Hepatocyte (in vitro differentiated cells): Measurements from ENCODE around the gene SLC52A3. TPM values are rescaled to one million over a fixed set of nuclear protein-coding genes. Genes with fewer than 3 reads are reported as not detected.

Source experiments
- DNase-seq: peaks from one replicate; pipeline ENCODE4 v3.0.0-alpha.2; 2016; ENCODE audit warnings: low spot score
- H2AFZ ChIP-seq: fragments of 200-600 bp; sonication (generic); 2 replicates; pipeline ENCODE4 v1.6.0; 2016; ENCODE audit warnings: antibody characterized with exemption, mild to moderate bottlenecking
- H3K27ac ChIP-seq: fragments of 200-600 bp; sonication (generic); 2 replicates; pipeline ENCODE4 v1.5.1; 2016; ENCODE audit warnings: mild to moderate bottlenecking
- H3K27me3 ChIP-seq: fragments of 200-600 bp; sonication (generic); 2 replicates; pipeline ENCODE4 v1.6.1; 2016
- H3K36me3 ChIP-seq: fragments of 200-600 bp; sonication (generic); replicated peaks from 2 replicates; pipeline ENCODE4 v1.5.1; 2016; ENCODE audit warnings: low read depth; ENCODE audit not compliant: insufficient read depth
- H3K4me1 ChIP-seq: fragments of 200-600 bp; sonication (generic); 2 replicates; pipeline ENCODE4 v1.5.1; 2016; ENCODE audit warnings: mild to moderate bottlenecking, moderate library complexity; ENCODE audit not compliant: insufficient read depth
- H3K4me2 ChIP-seq: fragments of 200-600 bp; sonication (generic); 2 replicates; pipeline ENCODE4 v1.6.0; 2016
- H3K4me3 ChIP-seq: fragments of 200-600 bp; sonication (generic); 2 replicates; pipeline ENCODE4 v1.5.1; 2016; ENCODE audit warnings: mild to moderate bottlenecking
- H3K79me2 ChIP-seq: fragments of 200-600 bp; sonication (generic); 2 replicates; pipeline ENCODE4 v1.6.0; 2017; ENCODE audit warnings: mild to moderate bottlenecking
- H3K9me2 ChIP-seq: fragments of 200-600 bp; sonication (generic); replicated peaks from 2 replicates; pipeline ENCODE4 v1.6.0; 2017; ENCODE audit warnings: mild to moderate bottlenecking; ENCODE audit not compliant: insufficient read depth
- H3K9me3 ChIP-seq: fragments of 200-600 bp; sonication (generic); 2 replicates; pipeline ENCODE4 v1.5.1; 2016; ENCODE audit warnings: low read depth, mild to moderate bottlenecking
- H4K20me1 ChIP-seq: fragments of 200-600 bp; sonication (generic); 2 replicates; pipeline ENCODE4 v1.6.0; 2016; ENCODE audit warnings: mild to moderate bottlenecking; ENCODE audit not compliant: insufficient read depth, poor library complexity, severe bottlenecking
- CTCF ChIP-seq: fragments of 200-600 bp; sonication (generic); IDR thresholded peaks from 2 replicates; pipeline ENCODE4 v1.5.1; 2016; ENCODE audit warnings: antibody characterized with exemption, mild to moderate bottlenecking; ENCODE audit not compliant: poor library complexity
- EZH2 ChIP-seq: fragments of 200-600 bp; sonication (generic); IDR thresholded peaks from 2 replicates; pipeline ENCODE4 v1.6.1; 2016; ENCODE audit warnings: antibody characterized with exemption, mild to moderate bottlenecking, borderline replicate concordance
- EZH2phosphoT487 ChIP-seq: fragments of 200-600 bp; sonication (generic); IDR thresholded peaks from one replicate; pipeline ENCODE4 v1.6.1; 2018; ENCODE audit warnings: antibody characterized with exemption, mild to moderate bottlenecking, low read depth, moderate library complexity; ENCODE audit not compliant: unreplicated experiment, severe bottlenecking
- WGBS: methylation state at CpG from one replicate; pipeline ENCODE4 v1.1.6; 2016; ENCODE audit warnings: low lambda C conversion rate; ENCODE audit errors: missing lambda C conversion rate; 5-methylcytosine and 5-hydroxymethylcytosine counted together
- polyA plus RNA-seq: library from polyadenylated mRNA; unstranded; fragments of >200 nt; fragmentation: Nextera tagmentation; extraction: Ambion mirVana; gene quantifications from 2 replicates; pipeline ENCODE4 v1.2.1, GENCODE V29; 2016
- total RNA-seq: library from RNA; depleted of rRNA; stranded (reverse); fragments of >200 nt; gene quantifications from 2 replicates; pipeline ENCODE4 v1.2.3, GENCODE V29; 2014

Gene SLC52A3
- total and polyA plus RNA-seq, 2 experiments from 2014 or later = 0.33 to 0.35 TPM

GRCh38 chr20:721876-722275 lies 46.4 kb downstream of the SLC52A3 start:
- no peaks in the 10 kb centered on the region for H3K79me2 ChIP-seq
- 85% methylated on average over 4 of the region's 4 CpGs for WGBS

GRCh38 chr20:719816-720215 lies 48.5 kb downstream of the SLC52A3 start:
- WGBS = 82% methylated on average over 11 of the region's 11 CpGs
- Histone ChIP-seq H3K36me3 (no peaks in the 10 kb centered on the region), H3K27me3 (peaks cover 18% of the 10 kb centered on the region), H3K9me3 (no peaks in the 10 kb centered on the region), H2AFZ (no peak overlapping the region), H3K79me2 (no peaks in the 10 kb centered on the region), H3K4me1 (no peaks in the 10 kb centered on the region), H3K9me2 (no peaks in the 10 kb centered on the region), H4K20me1 (no peaks in the 10 kb centered on the region), H3K4me3 (no peak overlapping the region), H3K4me2 (no peak overlapping the region), H3K27ac (no peak overlapping the region)
- TF ChIP-seq EZH2phosphoT487 = no peak
- TF ChIP-seq EZH2 = no peak
- TF ChIP-seq CTCF = no peak
- DNase-seq = no peak

More at GRCh38 chr20:721876-722275, 46.4 kb downstream of the SLC52A3 start:
- Histone ChIP-seq H3K4me3 (no peak overlapping the region), H3K27me3 (peaks cover 34% of the 10 kb centered on the region), H4K20me1 (no peaks in the 10 kb centered on the region), H3K4me2 (no peak overlapping the region), H3K27ac (no peak overlapping the region), H3K9me2 (no peaks in the 10 kb centered on the region), H3K9me3 (no peaks in the 10 kb centered on the region), H3K36me3 (no peaks in the 10 kb centered on the region), H2AFZ (no peak overlapping the region), H3K4me1 (no peaks in the 10 kb centered on the region)
- TF ChIP-seq CTCF = no peak
- TF ChIP-seq EZH2phosphoT487 = no peak
- no peak for TF ChIP-seq EZH2
- no peak for DNase-seq

GRCh38 chr20:719068-719467 lies 49.2 kb downstream of the SLC52A3 start:
- Histone ChIP-seq H3K4me2 (no peak overlapping the region), H3K4me3 (no peak overlapping the region), H3K27me3 (peaks cover 17% of the 10 kb centered on the region), H3K4me1 (no peaks in the 10 kb centered on the region), H3K9me3 (no peaks in the 10 kb centered on the region), H3K79me2 (no peaks in the 10 kb centered on the region), H3K9me2 (no peaks in the 10 kb centered on the region), H2AFZ (no peak overlapping the region), H3K36me3 (no peaks in the 10 kb centered on the region), H4K20me1 (no peaks in the 10 kb centered on the region), H3K27ac (no peak overlapping the region)
- TF ChIP-seq EZH2 (no peak), CTCF (no peak), EZH2phosphoT487 (no peak)
- no peak for DNase-seq
- 96% methylated on average over 5 of the region's 5 CpGs for WGBS

- no peaks in the 10 kb centered on the region for H3K9me2 ChIP-seq
- no peaks in the 10 kb centered on the region for H4K20me1 ChIP-seq
- H3K9me3 ChIP-seq = no peaks in the 10 kb centered on the region
- no peaks in the 10 kb centered on the region for H3K79me2 ChIP-seq
- no peak overlapping the region for H3K4me3 ChIP-seq
- WGBS = 82% methylated on average over 5 of the region's 5 CpGs
- H3K27ac ChIP-seq = no peak overlapping the region
- no peak for DNase-seq
- peaks cover 5% of the 10 kb centered on the region for H3K27me3 ChIP-seq
- no peaks in the 10 kb centered on the region for H3K36me3 ChIP-seq
- no peak overlapping the region for H3K4me2 ChIP-seq
- H3K4me1 ChIP-seq = no peaks in the 10 kb centered on the region
- H2AFZ ChIP-seq = no peak overlapping the region
- TF ChIP-seq EZH2phosphoT487 = no peak
- TF ChIP-seq CTCF = no peak
- TF ChIP-seq EZH2 = no peak
These were observed 50.5 kb downstream of the SLC52A3 start for GRCh38 chr20:717832-718231.
